Stimulated activated CD4-positive, alpha-beta T cell treated with anti-CD3 and anti-CD28 coated beads, TNF-alpha, amount 100 ng/mL, for 1 hour (primary cell): Measurements from ENCODE around the gene SYT2.
"Not testable (repeated sequence)": the region's sequence is repeated elsewhere in the genome, so short reads cannot be mapped to it uniquely, and the experiment has no call there.

ENCODE experiments used
- DNase-seq, 3 donors: peaks; one replicate each; pipeline ENCODE4 v3.0.0-alpha.2; 2020; ENCODE audit warnings: low read depth in 3 of 3, low spot score in 1 of 3

The SYT2 gene

DNA sequence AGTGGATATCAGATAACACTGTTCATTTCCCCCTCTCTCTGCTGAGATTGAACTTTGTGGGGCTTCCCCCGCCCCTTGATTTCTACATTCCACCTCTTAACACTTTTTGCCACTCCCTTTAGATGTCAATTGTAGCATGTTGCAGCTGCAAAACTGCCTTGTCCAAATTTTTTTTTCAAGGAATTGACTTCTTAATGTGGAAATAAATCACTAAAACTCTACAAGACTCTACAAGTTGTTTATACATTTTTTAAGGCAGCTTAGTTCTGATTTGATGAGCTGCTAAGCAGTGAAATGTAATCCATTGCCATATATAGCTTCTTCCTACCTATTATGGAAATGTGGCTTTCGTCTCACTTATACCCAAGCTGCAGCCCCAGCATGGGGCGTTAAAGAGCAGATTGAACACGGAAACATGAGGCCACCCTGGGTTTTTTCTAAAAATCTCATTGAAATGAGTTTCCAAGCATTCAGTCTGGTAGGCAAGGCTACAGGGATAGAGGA, 132.2 kb downstream of the SYT2 start:
- DNase-seq = no peak

GRCh38 chr1:202577381-202577780, 132.9 kb downstream of the SYT2 start:
- no peak for DNase-seq

DNA sequence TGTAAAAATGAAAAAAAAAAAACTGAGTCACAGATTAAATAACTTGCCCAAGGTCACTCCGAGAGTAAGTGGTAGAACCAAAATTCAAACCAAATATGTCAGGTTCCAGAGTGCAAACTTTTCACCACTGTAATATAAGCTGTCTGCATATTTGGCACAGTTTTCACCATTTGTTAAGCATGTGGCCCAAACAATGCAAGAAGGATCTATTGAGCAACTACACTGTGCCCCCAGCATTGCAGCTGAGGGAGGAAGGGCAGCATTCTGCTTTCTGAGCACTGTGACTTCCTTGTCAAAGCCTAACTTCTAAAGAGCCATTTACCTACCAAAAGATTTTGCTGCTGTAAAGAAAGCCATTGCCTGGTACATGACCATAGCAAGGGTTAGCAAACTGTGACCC, 133.4 kb downstream of the SYT2 start:
- DNase-seq = no peak

DNA sequence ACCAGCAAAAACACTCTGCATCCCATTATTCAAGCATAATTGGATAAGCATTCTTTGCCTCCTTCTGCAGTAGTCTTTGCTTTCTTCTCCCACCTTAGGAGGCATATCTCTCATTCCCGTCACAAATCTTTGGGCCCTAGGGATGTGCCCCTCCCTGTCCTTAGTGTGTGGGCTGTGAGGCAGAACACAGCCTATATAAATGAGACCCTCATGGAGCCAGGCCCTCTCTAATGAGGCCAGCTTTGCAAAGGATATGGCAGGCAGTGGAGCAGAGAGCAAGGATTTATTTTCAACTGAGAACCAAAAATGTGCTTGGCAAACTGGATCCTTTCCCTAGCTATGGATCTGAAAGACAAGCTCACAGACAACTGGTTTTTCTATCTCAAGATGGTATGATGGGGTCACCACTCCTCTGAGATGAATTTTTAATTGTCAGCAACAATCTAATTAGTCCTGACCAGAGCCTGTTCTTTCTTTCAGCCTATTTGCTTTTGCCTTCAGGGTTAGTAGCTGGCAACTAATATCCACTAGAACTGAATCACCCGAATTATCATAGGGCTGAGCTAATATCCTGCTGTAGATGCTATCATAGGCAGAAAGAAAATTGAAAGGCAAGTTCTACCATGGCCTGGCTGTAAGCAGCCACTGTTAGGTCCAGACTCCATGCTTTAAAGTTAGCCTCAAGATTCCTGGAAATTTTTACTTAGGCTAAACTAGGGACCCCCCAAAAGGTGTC, 134.2 kb downstream of the SYT2 start:
- DNase-seq = no peak

DNA sequence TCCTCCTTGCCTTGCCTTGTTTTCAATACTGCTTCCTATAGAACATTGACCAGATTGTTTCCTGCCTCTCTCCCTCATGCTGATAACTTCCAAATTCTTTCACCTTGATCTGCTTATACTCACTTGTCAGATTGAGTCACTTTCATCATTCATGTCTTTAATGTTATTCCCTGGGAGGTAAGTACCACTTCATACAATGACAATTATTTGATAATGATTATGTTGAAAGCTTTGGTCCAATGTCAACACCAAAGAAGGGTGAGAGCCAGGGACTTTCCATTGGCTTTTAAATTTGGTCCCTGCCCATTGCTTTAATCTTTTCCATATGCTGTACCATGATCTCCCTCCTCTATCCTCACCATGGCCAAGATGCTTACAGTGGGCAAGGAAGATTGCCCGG, 137.4 kb downstream of the SYT2 start:
- DNase-seq = no peak

GRCh38 chr1:202571719-202572339, 138.4 kb downstream of the SYT2 start:
- DNase-seq = no peak

DNA sequence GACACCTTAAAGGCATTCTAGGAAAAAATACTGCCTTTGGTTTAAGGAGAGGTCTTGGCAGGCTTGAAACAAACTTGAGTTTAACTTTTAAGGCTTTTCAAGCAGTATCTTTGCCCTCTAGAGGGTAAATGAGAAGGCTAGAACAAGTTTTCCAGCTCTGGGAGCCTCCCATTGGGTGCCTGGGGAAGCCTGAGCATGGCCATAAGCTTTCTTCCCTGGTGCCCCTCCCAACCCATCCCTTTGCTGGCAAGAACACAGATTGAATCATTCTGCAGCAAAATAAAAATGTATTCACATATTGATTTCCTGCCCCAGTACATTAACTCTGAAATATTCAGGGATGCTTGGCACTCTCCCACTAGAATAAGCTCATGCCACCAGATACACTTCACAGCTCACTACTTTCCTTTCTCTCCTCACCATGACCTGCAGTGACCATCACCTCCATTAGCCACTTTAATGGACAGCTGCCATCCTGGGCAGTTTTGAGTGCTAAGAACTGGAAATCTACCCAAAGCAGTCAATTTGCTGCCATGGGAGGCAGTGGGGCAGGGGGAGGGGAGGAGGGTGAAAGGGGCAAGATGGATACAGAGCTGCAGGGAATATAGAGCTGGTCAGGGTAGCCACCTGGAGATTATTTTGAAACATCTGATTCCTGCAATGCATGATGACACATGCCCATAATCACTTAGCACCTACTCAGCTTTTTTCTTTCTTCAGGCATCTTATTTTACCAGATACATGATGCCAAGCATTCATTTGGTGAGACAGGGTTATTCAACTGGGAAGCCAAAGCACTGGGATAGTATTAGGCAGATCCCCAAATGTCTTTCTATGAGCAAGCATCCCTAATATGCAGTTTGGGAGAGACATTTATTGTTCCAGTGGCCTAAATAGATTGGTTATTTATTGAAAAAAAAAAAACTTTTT, 140.6 kb downstream of the SYT2 start:
- no peak for DNase-seq

DNA sequence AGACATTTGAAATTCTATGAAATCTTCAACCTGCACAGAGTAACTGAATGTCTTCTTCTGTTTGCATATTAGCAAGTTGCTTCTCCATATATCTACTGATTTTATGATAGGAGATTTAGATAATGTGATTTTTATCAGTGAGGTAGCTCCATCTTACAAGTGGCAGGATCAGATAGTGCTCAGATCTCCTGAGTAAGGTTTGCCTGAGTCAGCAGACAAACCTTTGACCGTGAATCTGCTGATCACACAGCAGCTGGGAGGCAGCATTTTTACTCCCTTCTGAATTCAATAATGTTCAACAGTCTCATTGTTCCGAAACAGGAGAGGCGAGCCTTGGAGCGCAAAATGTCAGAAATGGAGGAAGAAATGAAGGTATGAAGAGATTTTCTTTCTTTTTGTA, 141.4 kb downstream of the SYT2 start:
- no peak for DNase-seq

DNA sequence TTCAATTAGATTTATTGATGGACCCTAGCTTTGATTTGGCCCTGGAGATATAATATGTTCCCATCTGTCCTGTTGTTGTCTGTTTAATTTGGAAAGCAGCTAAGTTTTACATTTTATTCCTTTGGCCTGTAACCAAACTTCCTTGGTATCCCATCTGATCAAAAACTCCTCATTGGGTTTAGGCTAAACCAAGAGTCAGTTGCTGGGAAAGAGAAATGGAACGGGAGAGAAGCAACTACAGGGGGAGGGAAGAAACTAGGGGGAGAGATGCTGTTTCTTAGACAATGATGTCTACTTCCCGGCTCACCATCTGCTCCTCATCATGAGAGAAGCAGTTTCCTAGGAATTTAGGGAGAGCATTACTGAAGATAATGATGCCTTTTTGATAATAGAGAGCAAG, 141.8 kb downstream of the SYT2 start:
- DNase-seq = no peak

GRCh38 chr1:202567738-202568137, 142.5 kb downstream of the SYT2 start:
- DNase-seq = no peak

- DNase-seq = no peak
These were observed 144.2 kb downstream of the SYT2 start for GRCh38 chr1:202565890-202566602.

DNA sequence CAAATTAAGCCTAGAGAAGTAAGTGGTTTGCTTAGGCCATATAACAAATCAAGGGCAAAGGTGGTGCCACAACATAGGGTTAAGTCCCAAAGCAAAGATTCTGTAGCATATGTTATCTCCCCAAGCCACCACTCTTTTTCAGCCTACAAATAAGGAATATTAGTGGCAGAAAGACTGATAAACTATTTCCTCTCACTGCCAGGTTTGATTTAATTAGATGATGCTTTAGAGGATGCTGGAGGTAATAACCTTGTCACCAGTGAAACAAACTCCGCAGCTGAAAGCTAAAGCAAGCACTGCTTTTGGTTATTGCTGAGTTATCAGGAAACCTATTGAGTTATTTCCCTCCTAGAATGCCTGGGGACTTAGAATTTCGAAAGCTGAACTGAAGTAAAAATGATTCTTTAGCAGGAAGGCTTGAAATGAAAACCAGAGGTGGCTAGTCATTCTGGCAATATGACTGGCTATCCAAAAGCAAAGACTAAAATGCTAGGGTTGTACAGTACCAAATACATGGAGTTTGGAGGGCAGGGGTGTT, 145.2 kb downstream of the SYT2 start:
- DNase-seq = no peak

GRCh38 chr1:202563818-202564217, 146.4 kb downstream of the SYT2 start:
- no peak for DNase-seq

- no peak for DNase-seq
These were observed 147.7 kb downstream of the SYT2 start for GRCh38 chr1:202562444-202563060.

GRCh38 chr1:202561726-202562443, 148.4 kb downstream of the SYT2 start:
- no peak for DNase-seq

GRCh38 chr1:202561240-202561639, 149.0 kb downstream of the SYT2 start:
- DNase-seq = no peak

DNA sequence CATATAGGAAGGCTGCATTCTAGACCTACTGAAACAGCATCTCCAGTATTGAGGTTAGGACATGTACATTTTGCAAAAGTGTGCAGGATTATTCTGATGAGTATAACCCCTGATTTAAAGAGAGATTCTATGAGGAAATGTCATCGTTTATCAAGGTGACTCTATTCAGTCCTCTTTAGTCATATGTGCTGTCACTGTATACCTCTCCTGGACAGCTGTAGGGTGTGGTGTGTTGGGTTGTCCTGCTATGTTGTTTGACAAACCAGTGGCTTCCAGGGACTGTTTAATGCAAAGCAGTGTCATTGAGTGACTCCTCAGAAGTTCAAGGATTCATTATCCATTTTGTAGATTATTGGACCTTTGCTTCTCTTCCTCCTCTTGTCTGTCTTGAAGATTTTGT, 152.6 kb downstream of the SYT2 start:
- DNase-seq = not testable (repeated sequence)

- DNase-seq = not testable (repeated sequence)
These were observed 154.2 kb downstream of the SYT2 start for GRCh38 chr1:202556037-202556436.

DNA sequence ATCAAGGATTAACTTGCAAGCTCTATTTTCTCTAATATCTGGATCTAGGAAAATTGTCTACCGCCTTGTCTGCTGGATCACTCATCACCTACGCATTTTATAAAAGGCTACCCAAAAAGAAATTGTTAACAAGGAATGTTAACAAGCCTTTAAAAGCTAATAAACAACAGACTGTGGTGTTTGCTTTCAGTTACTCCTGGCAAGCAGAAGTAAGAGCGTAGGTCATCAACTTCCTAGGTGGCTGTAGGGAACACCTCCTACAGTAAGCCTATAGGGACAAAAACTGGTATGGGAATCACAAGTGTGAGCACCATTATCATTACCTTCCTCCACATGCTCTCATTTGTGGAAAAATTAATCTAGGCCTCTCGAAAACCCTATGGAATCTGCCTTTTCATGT, 155.6 kb downstream of the SYT2 start:
- DNase-seq = not testable (repeated sequence)

DNA sequence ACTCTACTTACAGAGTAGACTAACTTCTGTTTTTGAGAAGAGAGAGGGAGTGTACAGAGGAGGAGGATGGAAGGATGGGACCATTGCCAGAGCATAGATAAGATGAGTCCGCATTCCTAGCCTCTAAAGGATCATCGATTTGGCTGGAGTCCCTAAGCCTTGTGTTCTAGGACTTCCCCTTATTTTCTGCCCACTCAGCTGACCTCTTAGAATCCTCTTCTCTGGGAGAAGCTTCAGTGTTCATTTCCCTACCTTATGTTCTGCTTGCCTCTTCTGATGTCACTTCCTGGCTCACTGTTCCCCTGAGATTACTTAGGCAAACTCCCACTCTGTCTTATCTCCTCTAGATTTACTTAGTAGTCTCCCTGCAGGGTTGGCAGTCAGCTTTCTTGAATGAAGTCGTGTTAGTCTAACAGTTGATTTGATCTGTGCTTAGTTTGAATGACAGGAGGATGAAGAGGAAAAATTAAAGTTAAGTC, 156.7 kb downstream of the SYT2 start:
- DNase-seq = no peak
